Right lobe of liver (tissue), 6 donors: Measurements from ENCODE around the gene PRM3. TPM values are rescaled to one million over a fixed set of nuclear protein-coding genes. Genes with fewer than 3 reads are reported as not detected.

Experiments
- ATAC-seq, 4 donors: fragments of 200-7000 bp; cut with Tn5 transposase; one replicate each; pipeline ENCODE4 v1.9.1; 2020; ENCODE audit warnings: mild to moderate bottlenecking in 4 of 4, moderate library complexity in 4 of 4
- DNase-seq, 3 donors: peaks; one replicate each; pipeline ENCODE4 v3.0.0-alpha.2; 2020
- H3K27ac ChIP-seq, 3 donors: fragments of 200-600 bp; one replicate each; pipeline ENCODE4 v1.8.0; 2022
- H3K27me3 ChIP-seq, 2 donors: fragments of 200-600 bp; one replicate each; pipeline ENCODE4 v1.8.0; 2022
- H3K36me3 ChIP-seq, 4 donors: fragments of 200-600 bp; sonication (generic) in 1 of 4; one replicate each; pipeline versions ENCODE4 v1.5.1 to v1.8.0; 2017 to 2022; ENCODE audit warnings: control low read depth in 1 of 4
- H3K4me1 ChIP-seq, 4 donors: fragments of 200-600 bp; sonication (generic) in 1 of 4; one replicate each; pipeline versions ENCODE4 v1.5.1 to v1.8.0; 2017 to 2022; ENCODE audit warnings: control low read depth in 1 of 4
- H3K4me3 ChIP-seq, 3 donors: fragments of 200-600 bp; one replicate each; pipeline ENCODE4 v1.8.0; 2022
- H3K9me3 ChIP-seq, 4 donors: fragments of 200-600 bp; sonication (generic) in 1 of 4; one replicate each; pipeline versions ENCODE4 v1.5.1 to v1.8.0; 2017 to 2022; ENCODE audit warnings: control low read depth in 1 of 4
- CTCF ChIP-seq, 4 donors: fragments of 200-600 bp in 3 of 4; fragments of 450-650 bp in 1 of 4; IDR thresholded peaks; one replicate each; pipeline versions ENCODE4 v1.5.1 to v1.8.0; 2016 to 2022; ENCODE audit warnings: antibody characterized with exemption in 4 of 4, mild to moderate bottlenecking in 2 of 4
- POLR2A ChIP-seq: fragments of 450-650 bp; IDR thresholded peaks from one replicate; pipeline ENCODE4 v1.6.1; 2017; ENCODE audit warnings: antibody characterized with exemption, mild to moderate bottlenecking
- WGBS: methylation state at CpG from one replicate; pipeline ENCODE4 v1.1.6; 2018; ENCODE audit warnings: low coverage, low lambda C conversion rate; ENCODE audit not compliant: insufficient coverage; ENCODE audit errors: missing lambda C conversion rate; 5-methylcytosine and 5-hydroxymethylcytosine counted together
- intact Hi-C, 2 donors: fragments of 100-400 bp; cut with DNase I; formaldehyde crosslinking; loops; one replicate each; pipeline versions ENCODE4 v1.11.2 to v1.14.1; 2022
- total RNA-seq, 6 experiments: library from RNA; depleted of rRNA in 2 of 6; stranded (reverse); fragments of >200 nt in 2 of 6; fragmentation: NEBNext Ultra II Directional in 3 of 6; extraction: Animal tissue kit (Norgen Biotek cat#: 25700) in 3 of 6; gene quantifications; one replicate each; pipeline versions ENCODE4 v1.1.0 to v1.2.4, GENCODE V29; 2016 to 2023
- donor health status: DM: no; HTN: yes; CAD: no.
- donor health status: DM: no; HTN: no; CAD: no.
- donor health status: DM: no; HTN: no; CAD: no.
- donor health status: DM: no; HTN: yes; CAD: no.
- donor health status: DM: no; HTN: yes; CAD: no.

PRM3 gene
- total RNA-seq, 6 experiments from 2014 or later: not detected

- DNase-seq (no peak), ATAC-seq (no peak)
- no peak for TF ChIP-seq CTCF (IDR thresholded peaks at IDR 0.05)
- H3K36me3 ChIP-seq: no peaks in the 10 kb centered on the region
- intact Hi-C loops: no loop called here
- no peak overlapping the region for H3K4me3 ChIP-seq
- peaks cover 0 to 14% (median under 1%) of the 10 kb centered on the region in 4 donors for H3K4me1 ChIP-seq
- H3K27ac ChIP-seq: no peak overlapping the region
- no peaks in the 10 kb centered on the region for H3K27me3 ChIP-seq
- 97% methylated on average over 5 of the region's 7 CpGs for WGBS
- H3K9me3 ChIP-seq: no peaks in the 10 kb centered on the region
Observed at GRCh38 chr16:11274964-11275363, 1.5 kb upstream of the PRM3 start.

GRCh38 chr16:11273721-11274324 is 394 bp upstream of the PRM3 start:
- DNase-seq (no peak), ATAC-seq (no peak)
- intact Hi-C loops: no loop called here
- TF ChIP-seq CTCF (IDR thresholded peaks at IDR 0.05) (no peak), POLR2A (no peak)
- no peaks in the 10 kb centered on the region for H3K27me3 ChIP-seq
- H3K27ac ChIP-seq: no peak overlapping the region
- no peaks in the 10 kb centered on the region for H3K36me3 ChIP-seq
- 72% methylated on average over 2 of the region's 3 CpGs for WGBS
- peaks cover 0 to 2% (median 0%) of the 10 kb centered on the region in 4 donors for H3K4me1 ChIP-seq
- H3K9me3 ChIP-seq: no peaks in the 10 kb centered on the region
- H3K4me3 ChIP-seq: no peak overlapping the region

GRCh38 chr16:11272484-11272883 is 945 bp downstream of the PRM3 start:
- Histone ChIP-seq H3K9me3 (no peaks in the 10 kb centered on the region), H3K4me3 (no peak overlapping the region), H3K27ac (no peak overlapping the region), H3K27me3 (no peaks in the 10 kb centered on the region), H3K36me3 (no peaks in the 10 kb centered on the region), H3K4me1 (no peaks in the 10 kb centered on the region)
- intact Hi-C loops: no loop called here
- DNase-seq: no peak
- TF ChIP-seq POLR2A (no peak), CTCF (IDR thresholded peaks at IDR 0.05) (no peak)
- ATAC-seq: peak in 1 of 4 donors; percentile 41
- WGBS: 14% methylated on average over 1 of the region's 6 CpGs

- Histone ChIP-seq H3K27me3 (no peaks in the 10 kb centered on the region), H3K9me3 (no peaks in the 10 kb centered on the region), H3K4me1 (no peaks in the 10 kb centered on the region), H3K4me3 (no peak overlapping the region), H3K36me3 (no peaks in the 10 kb centered on the region), H3K27ac (no peak overlapping the region)
- 60% methylated on average over 1 of the region's 10 CpGs for WGBS
- ATAC-seq (no peak), DNase-seq (no peak)
- intact Hi-C loops: no loop called here
- TF ChIP-seq CTCF (IDR thresholded peaks at IDR 0.05): no peak
- no peak for TF ChIP-seq POLR2A
Observed at GRCh38 chr16:11271610-11272009, 1.8 kb downstream of the PRM3 start.
